NCI-H526 (cell line): Measurements from ENCODE around the gene ILRUN.
"Not testable (repeated sequence)": the region's sequence is repeated elsewhere in the genome, so short reads cannot be mapped to it uniquely, and the experiment has no call there.

ENCODE experiments used
- DNase-seq, 2 experiments: peaks; one replicate each; lab custom pipeline; 2025; lab: John Stamatoyannopoulos, UW

The ILRUN gene

GRCh38 chr6:34664256-34664971 is 32.2 kb downstream of the ILRUN start:
- no peak for DNase-seq

- DNase-seq: no peak
These were observed 32.7 kb downstream of the ILRUN start for GRCh38 chr6:34663831-34664255.

DNA sequence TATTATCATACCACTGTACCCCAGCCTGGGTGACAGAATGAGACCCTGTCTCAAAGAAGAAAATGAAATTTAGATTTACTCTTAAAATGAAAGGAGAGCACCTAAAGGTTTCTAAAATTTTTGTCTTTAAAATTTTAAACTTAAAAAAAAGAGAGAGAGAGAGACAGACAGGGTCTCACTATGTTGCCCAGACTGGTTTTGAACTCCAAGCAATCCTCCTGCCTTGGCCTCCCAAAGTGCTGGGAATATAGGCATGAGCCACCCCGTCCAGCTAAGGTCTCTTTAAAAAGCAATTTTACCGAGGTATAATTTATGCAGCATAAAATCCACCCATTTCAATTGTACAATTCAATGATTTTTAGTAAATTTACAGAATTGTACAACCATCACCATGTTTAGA is 33.2 kb downstream of the ILRUN start:
- DNase-seq: no peak

GRCh38 chr6:34661357-34661756 is 35.2 kb downstream of the ILRUN start:
- no peak for DNase-seq

DNA sequence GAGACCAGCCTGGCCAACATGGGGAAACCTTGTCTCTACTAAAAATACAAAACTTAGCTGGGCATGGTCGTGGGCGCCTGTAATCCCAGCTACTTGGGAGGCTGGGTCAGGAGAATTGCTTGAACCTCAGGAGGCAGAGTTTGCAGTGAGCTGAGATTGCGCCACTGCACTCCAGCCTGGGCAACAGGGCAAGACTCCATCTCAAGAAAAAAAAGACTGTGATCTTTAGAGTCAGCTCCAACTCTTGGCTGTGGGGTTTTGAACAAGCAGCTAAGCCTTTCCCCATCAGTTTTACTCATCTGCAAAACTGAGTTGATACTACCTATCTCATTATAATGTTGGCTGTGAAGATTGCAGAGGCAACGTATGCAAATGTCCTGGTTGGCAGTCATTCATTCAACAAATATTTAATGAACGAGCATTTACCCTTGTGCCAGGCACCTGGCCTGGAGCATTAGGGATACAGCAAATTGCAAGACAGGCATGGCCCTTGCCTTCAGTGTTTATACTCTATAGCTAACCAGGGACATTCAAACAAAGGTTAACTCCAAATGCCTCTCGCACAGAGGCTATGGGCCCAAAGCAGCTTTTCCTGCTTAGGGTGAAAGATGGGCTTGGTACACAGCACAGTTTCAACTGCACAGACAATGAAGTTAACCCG is 37.8 kb downstream of the ILRUN start:
- DNase-seq: peak; percentile 89 to 94

- DNase-seq: not testable (repeated sequence)
These were observed 38.5 kb downstream of the ILRUN start for GRCh38 chr6:34657979-34658480.

DNA sequence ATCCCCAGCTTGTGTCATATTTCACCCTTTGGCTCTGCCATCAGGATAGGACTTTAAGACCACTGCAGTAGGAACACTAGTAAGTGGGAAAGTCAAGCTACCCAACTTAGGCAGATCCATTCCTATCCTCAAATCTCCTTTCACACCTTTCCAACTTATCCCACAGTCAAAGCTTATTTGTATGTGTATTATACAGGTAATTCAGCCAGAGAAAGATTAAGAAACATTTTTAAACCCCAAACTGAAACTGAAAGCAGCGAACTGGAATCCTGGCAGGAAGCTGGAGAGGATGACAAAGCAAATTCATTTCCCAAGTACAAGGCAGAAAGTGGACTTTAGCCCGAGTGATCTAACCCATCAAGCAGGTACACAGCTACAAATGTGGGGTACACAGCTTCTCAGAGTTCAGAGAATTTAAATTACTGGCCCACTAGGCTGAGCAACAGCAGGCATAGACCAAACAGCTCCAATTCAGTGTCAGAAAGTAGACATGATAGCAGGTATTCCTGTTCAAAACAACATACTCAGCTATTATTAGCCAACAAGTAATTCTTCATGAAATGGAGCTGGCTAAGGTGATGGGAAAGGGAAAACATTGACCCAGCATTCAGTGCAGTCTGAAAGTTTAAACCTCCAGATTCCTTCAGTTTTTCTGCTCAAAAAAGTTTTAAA is 39.1 kb downstream of the ILRUN start:
- peak; percentile 56 to 70 for DNase-seq

- no peak for DNase-seq
These were observed 39.6 kb downstream of the ILRUN start for GRCh38 chr6:34657037-34657306.

GRCh38 chr6:34656378-34657036 is 40.1 kb downstream of the ILRUN start:
- peak; percentile 92 to 93 for DNase-seq

GRCh38 chr6:34655876-34656377 is 40.6 kb downstream of the ILRUN start:
- not testable (repeated sequence) for DNase-seq

DNA sequence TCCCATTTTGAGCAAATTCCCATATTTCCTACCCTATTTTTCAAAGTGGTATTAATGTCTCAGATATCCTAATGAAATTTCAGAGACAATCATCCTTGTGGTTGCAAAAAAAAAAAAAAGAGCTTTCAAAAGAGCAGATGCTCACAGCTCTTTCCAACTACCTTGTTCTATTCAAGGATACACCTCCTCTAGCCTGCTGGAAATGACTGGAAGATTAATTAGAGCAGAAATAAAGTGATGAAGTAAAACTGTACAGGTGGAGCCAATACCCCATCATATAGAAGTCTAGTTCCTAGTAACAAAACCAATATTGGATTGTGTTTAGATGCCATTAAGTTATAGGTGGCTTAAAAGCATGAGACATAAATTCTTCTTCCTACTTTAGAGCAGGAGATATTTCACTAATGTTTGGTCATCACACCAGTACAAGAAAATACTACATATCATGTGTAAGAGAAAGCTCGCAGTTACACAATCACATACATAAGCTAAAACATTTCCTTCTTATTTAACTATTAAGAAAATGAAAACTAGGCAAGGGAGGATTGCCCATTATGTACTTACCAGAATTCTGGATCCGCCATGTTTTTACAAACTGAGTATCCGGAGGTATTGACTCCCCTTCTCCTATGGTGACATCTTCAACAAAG is 42.4 kb downstream of the ILRUN start:
- no peak for DNase-seq

DNA sequence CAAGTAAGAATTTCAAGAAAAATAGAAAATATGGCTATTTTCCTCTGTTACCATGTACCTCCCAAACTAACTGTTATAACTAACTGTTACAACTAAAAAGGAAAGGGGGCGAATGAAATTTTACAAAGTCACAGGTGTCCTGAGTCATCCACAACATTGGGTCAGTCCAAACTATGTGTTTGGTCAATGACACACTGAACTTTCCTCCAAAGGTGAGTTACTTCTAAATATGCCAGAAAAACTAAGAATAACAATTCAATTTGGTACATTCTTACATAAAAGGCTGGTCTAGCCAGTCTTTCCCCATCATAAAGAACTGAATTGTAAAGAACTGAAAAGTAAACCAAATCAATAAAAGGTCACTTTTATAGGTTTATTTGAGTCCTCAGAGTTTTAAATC is 44.3 kb downstream of the ILRUN start:
- no peak for DNase-seq

GRCh38 chr6:34650823-34651222 is 45.7 kb downstream of the ILRUN start:
- peak; percentile 88 to 92 for DNase-seq

DNA sequence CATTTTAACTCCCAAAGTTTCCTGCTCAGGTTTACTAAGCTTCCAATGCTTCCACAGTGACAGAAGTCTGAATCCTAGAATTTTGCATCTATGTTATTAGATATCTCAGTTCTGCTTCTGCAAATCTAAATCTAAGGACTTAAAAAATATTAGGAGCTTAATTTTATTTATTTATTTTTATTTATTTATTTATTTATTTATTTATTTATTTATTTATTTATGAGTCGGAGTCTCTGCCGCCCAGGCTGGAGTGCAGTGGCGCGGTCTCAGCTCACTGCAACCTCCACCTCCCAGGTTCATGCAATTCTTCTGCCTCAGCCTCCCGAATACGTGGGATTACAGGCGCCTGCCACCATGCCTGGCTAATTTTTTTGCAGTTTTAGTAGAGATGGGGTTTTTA is 46.3 kb downstream of the ILRUN start:
- not testable (repeated sequence) for DNase-seq

GRCh38 chr6:34648806-34649205 is 47.8 kb downstream of the ILRUN start:
- no peak for DNase-seq
